Measurements from ENCODE around the gene UGT1A4.
A peak's percentile ranks its signal among the peaks of the same experiment; 100 is the strongest.
"Not testable (repeated sequence)": the region's sequence is repeated elsewhere in the genome, so short reads cannot be mapped to it uniquely, and the experiment has no call there.

UGT1A4 gene

GRCh38 chr2:233699424-233700027 lies 19.0 kb upstream of the UGT1A4 start:
- DNase-seq, result no peak

GRCh38 chr2:233700028-233700635 lies 18.4 kb upstream of the UGT1A4 start:
- peak in 1 of 51 donors; percentile 6 for DNase-seq

- not testable (repeated sequence) for DNase-seq
Observed at GRCh38 chr2:233700842-233701241, 17.7 kb upstream of the UGT1A4 start.

GRCh38 chr2:233702238-233702637 lies 16.3 kb upstream of the UGT1A4 start:
- no peak for DNase-seq

- no peak for DNase-seq
Observed at GRCh38 chr2:233705911-233706506, 12.5 kb upstream of the UGT1A4 start.

- DNase-seq, result no peak
Observed at GRCh38 chr2:233706720-233707119, 11.8 kb upstream of the UGT1A4 start.

- no peak for DNase-seq
Observed at GRCh38 chr2:233707940-233708644, 10.4 kb upstream of the UGT1A4 start.

- DNase-seq, result no peak
Observed at GRCh38 chr2:233708942-233709341, 9.6 kb upstream of the UGT1A4 start.

- peak in 41 of 51 donors; percentile 2 to 78 (median 42) for DNase-seq
Observed at GRCh38 chr2:233711312-233712008, 7.1 kb upstream of the UGT1A4 start.

- DNase-seq, result no peak
Observed at GRCh38 chr2:233712611-233713261, 5.8 kb upstream of the UGT1A4 start, which contains the start of gene UGT1A5. Gene UGT1A5, plus strand, starts transcription at chr2:233712907. Its CDS starts 85 bp downstream, at chr2:233712992.

- no peak for DNase-seq
Observed at GRCh38 chr2:233713262-233713615, 5.3 kb upstream of the UGT1A4 start.

GRCh38 chr2:233714121-233714520 lies 4.4 kb upstream of the UGT1A4 start:
- no peak for DNase-seq

GRCh38 chr2:233728723-233729301 lies 10.3 kb downstream of the UGT1A4 start, which contains the start of gene UGT1A3:
Gene UGT1A3, plus strand, starts transcription at chr2:233729042. Its CDS starts 85 bp downstream, at chr2:233729127.
- no peak for DNase-seq

- DNase-seq, result not testable (repeated sequence)
Observed at GRCh38 chr2:233736868-233737653, 18.5 kb downstream of the UGT1A4 start.

- DNase-seq, result no peak
Observed at GRCh38 chr2:233740870-233741269, 22.3 kb downstream of the UGT1A4 start.

- no peak for DNase-seq
Observed at GRCh38 chr2:233743464-233744259, 25.1 kb downstream of the UGT1A4 start.

GRCh38 chr2:233745073-233745755 lies 26.7 kb downstream of the UGT1A4 start:
- no peak for DNase-seq

- not testable (repeated sequence) for DNase-seq
Observed at GRCh38 chr2:233745838-233746237, 27.3 kb downstream of the UGT1A4 start.

Data from hypothalamus (tissue), 51 donors.